GM12878 (cell line): Measurements from ENCODE around the gene ADAMTS5. TPM values are rescaled to one million over a fixed set of nuclear protein-coding genes. Genes with fewer than 3 reads are reported as not detected.

Source experiments
- ATAC-seq: fragments of 200-7000 bp; cut with Tn5 transposase; 3 replicates; pipeline ENCODE4 v1.9.1; 2020; ENCODE audit warnings: mild to moderate bottlenecking, moderate library complexity
- BruUV-seq: library from RNA; stranded (reverse); fragments of 400-500 nt; replicated peaks from 2 replicates; lab custom pipeline; 2021; lab: Mats Ljungman, UMichigan
- CTCF ChIA-PET: fragments of 300-600 bp; sonication (Branson Sonifier 250); formaldehyde crosslinking; extraction: SDS; loops from one replicate; lab custom pipeline; 2021; ENCODE audit warnings: inconsistent platforms; lab: Yijun Ruan, JAX
- POLR2A ChIA-PET: fragments of 350-600 bp; formaldehyde crosslinking; extraction: SDS; loops from one replicate; lab custom pipeline; 2021; ENCODE audit warnings: inconsistent platforms; lab: Charles Lee
- RAD21 ChIA-PET: fragments of 300-600 bp; sonication (Branson Sonifier 250); formaldehyde crosslinking; loops from one replicate; lab custom pipeline; 2023; ENCODE audit warnings: antibody characterized with exemption; ENCODE audit not compliant: unreplicated experiment; lab: Charles Lee
- SMC1A ChIA-PET: fragments of 300-600 bp; sonication (Branson Sonifier 250); formaldehyde crosslinking; loops from one replicate; lab custom pipeline; 2023; ENCODE audit not compliant: unreplicated experiment, uncharacterized antibody; lab: Charles Lee
- DNase-seq: peaks from one replicate; pipeline ENCODE4 v3.0.0-alpha.2; 2011; ENCODE audit warnings: low read depth, low spot score
- FAIRE-seq: peaks from 3 replicates; lab custom pipeline; 2011; peaks lifted over from hg19 to GRCh38; lab: Jason Lieb, UNC
- H2AFZ ChIP-seq: 2 replicates; pipeline ENCODE4 v1.6.0; 2011; ENCODE audit warnings: low read depth, low read length, control low read depth; ENCODE audit not compliant: control insufficient read depth
- H3K27ac ChIP-seq: 2 replicates; pipeline ENCODE4 v1.5.1; 2011; ENCODE audit warnings: control low read depth; ENCODE audit not compliant: control insufficient read depth, insufficient read depth
- H3K27me3 ChIP-seq, 2 experiments: replicated peaks in 1 of 2; 2 replicates each; pipeline versions ENCODE4 v1.6.0 to v1.6.1; 2011; ENCODE audit warnings: low read length in 1 of 2; ENCODE audit not compliant: control insufficient read depth in 2 of 2, insufficient read depth in 2 of 2
- H3K36me3 ChIP-seq, 2 experiments: 2 replicates each; pipeline ENCODE4 v1.5.1; 2011; ENCODE audit warnings: low read length in 1 of 2; ENCODE audit not compliant: control insufficient read depth in 2 of 2, insufficient read depth in 2 of 2
- H3K4me1 ChIP-seq: 2 replicates; pipeline ENCODE4 v1.6.1; 2011; ENCODE audit warnings: mild to moderate bottlenecking, low read length, moderate library complexity, mixed read lengths; ENCODE audit not compliant: control insufficient read depth, insufficient read depth
- H3K4me2 ChIP-seq: 2 replicates; pipeline ENCODE4 v1.6.0; 2011; ENCODE audit warnings: control low read depth; ENCODE audit not compliant: control insufficient read depth, insufficient read depth
- H3K4me3 ChIP-seq: fragments of 200-600 bp; sonication (generic); 2 replicates; pipeline ENCODE4 v1.5.1; 2016
- H3K79me2 ChIP-seq: 2 replicates; pipeline ENCODE4 v1.6.0; 2011; ENCODE audit warnings: low read length; ENCODE audit not compliant: control insufficient read depth, insufficient read depth
- H3K9ac ChIP-seq: 2 replicates; pipeline ENCODE4 v1.8.0; 2011; ENCODE audit warnings: low read length, control low read depth, mixed read lengths; ENCODE audit not compliant: control insufficient read depth, insufficient read depth
- H3K9me3 ChIP-seq: replicated peaks from 3 replicates; pipeline ENCODE4 v1.5.1; 2011; ENCODE audit warnings: mild to moderate bottlenecking, low read length; ENCODE audit not compliant: control insufficient read depth, insufficient read depth
- H4K20me1 ChIP-seq: 2 replicates; pipeline ENCODE4 v1.6.0; 2011; ENCODE audit not compliant: control insufficient read depth, insufficient read depth
- ATF7 ChIP-seq: fragments of 450-650 bp; IDR thresholded peaks from 2 replicates; pipeline ENCODE4 v1.6.1; 2016; ENCODE audit warnings: low read depth, mild to moderate bottlenecking
- BCL3 ChIP-seq: IDR thresholded peaks from 2 replicates; pipeline ENCODE4 v1.6.1; 2011; ENCODE audit warnings: borderline replicate concordance, low read depth, mild to moderate bottlenecking, moderate library complexity, low read length; ENCODE audit not compliant: insufficient read depth, poor library complexity, severe bottlenecking
- BMI1 ChIP-seq: fragments of 450-650 bp; IDR thresholded peaks from 2 replicates; pipeline ENCODE4 v1.6.1; 2016; ENCODE audit warnings: mild to moderate bottlenecking, moderate library complexity, borderline replicate concordance
- EP300 ChIP-seq, 2 experiments: fragments of 150-350 bp in 1 of 2; IDR thresholded peaks; 2 replicates each; pipeline ENCODE4 v1.6.1; 2011 to 2012; ENCODE audit warnings: low read depth in 2 of 2, low read length in 2 of 2, borderline replicate concordance in 1 of 2, improper control_type of control experiment in 1 of 2, inconsistent platforms in 1 of 2; ENCODE audit not compliant: control insufficient read depth in 1 of 2
- ETV6 ChIP-seq, 2 experiments: fragments of 450-650 bp in 1 of 2; IDR thresholded peaks in 1 of 2; conservative IDR thresholded peaks in 1 of 2; 2 replicates each; pipeline ENCODE4 v1.6.1; 2014; ENCODE audit warnings: antibody characterized with exemption in 1 of 2, borderline replicate concordance in 1 of 2, low read depth in 1 of 2, mild to moderate bottlenecking in 1 of 2, moderate library complexity in 1 of 2
- GATAD2B ChIP-seq: fragments of 450-650 bp; conservative IDR thresholded peaks from 2 replicates; pipeline ENCODE4 v1.6.1; 2017; ENCODE audit warnings: low read depth, mild to moderate bottlenecking, moderate library complexity
- IKZF2 ChIP-seq, 2 experiments: fragments of 450-650 bp; IDR thresholded peaks; 2 replicates each; pipeline ENCODE4 v1.6.1; 2017; ENCODE audit warnings: mild to moderate bottlenecking in 2 of 2, moderate library complexity in 2 of 2
- MEF2B ChIP-seq: fragments of 450-650 bp; IDR thresholded peaks from 2 replicates; pipeline ENCODE4 v1.6.1; 2018; ENCODE audit warnings: mild to moderate bottlenecking, moderate library complexity; ENCODE audit not compliant: partially characterized antibody, poor library complexity, severe bottlenecking
- POLR2AphosphoS2 ChIP-seq: IDR thresholded peaks from 2 replicates; pipeline ENCODE4 v1.6.1; 2011; ENCODE audit warnings: low read depth, mild to moderate bottlenecking, low read length, improper control_type of control experiment, moderate library complexity
- POU2F2 ChIP-seq: IDR thresholded peaks from 3 replicates; pipeline ENCODE4 v1.6.1; 2011; ENCODE audit warnings: low read depth, mild to moderate bottlenecking, low read length, borderline replicate concordance
- RBBP5 ChIP-seq: fragments of 200-600 bp; sonication (generic); conservative IDR thresholded peaks from 2 replicates; pipeline ENCODE4 v1.6.1; 2016
- RFX5 ChIP-seq: IDR thresholded peaks from 2 replicates; pipeline ENCODE4 v1.6.1; 2011; ENCODE audit warnings: low read depth, low read length, improper control_type of control experiment
- SKIL ChIP-seq: fragments of 450-650 bp; IDR thresholded peaks from 2 replicates; pipeline ENCODE4 v1.6.1; 2017; ENCODE audit warnings: mild to moderate bottlenecking, low read depth, inconsistent platforms; ENCODE audit not compliant: poor library complexity, severe bottlenecking
- SMAD5 ChIP-seq: IDR thresholded peaks from 2 replicates; pipeline ENCODE4 v1.6.1; 2016; ENCODE audit warnings: antibody characterized with exemption, low read depth
- TARDBP ChIP-seq: IDR thresholded peaks from 2 replicates; pipeline ENCODE4 v1.6.1; 2016; ENCODE audit warnings: borderline replicate concordance
- TCF7 ChIP-seq: IDR thresholded peaks from 2 replicates; pipeline ENCODE4 v1.6.1; 2014; ENCODE audit warnings: antibody characterized with exemption, borderline replicate concordance
- YY1 ChIP-seq: IDR thresholded peaks from 2 replicates; pipeline ENCODE4 v1.6.1; 2011; ENCODE audit warnings: low read depth, mild to moderate bottlenecking, low read length
- ZBTB40 ChIP-seq: fragments of 450-650 bp; IDR thresholded peaks from 2 replicates; pipeline ENCODE4 v1.6.1; 2016; ENCODE audit warnings: mild to moderate bottlenecking, moderate library complexity, borderline replicate concordance
- WGBS: methylation state at CpG from one replicate; pipeline ENCODE4 v1.1.6; 2016; ENCODE audit warnings: low lambda C conversion rate; ENCODE audit not compliant: insufficient replicate concordance, insufficient coverage; ENCODE audit errors: missing lambda C conversion rate; 5-methylcytosine and 5-hydroxymethylcytosine counted together
- in situ Hi-C: fragments of 300-500 bp; cut with MboI; formaldehyde crosslinking; loops from 9 replicates; pipeline ENCODE4 v1.14.3; 2018; ENCODE audit warnings: mixed read lengths
- intact Hi-C: fragments of 100-400 bp; cut with micrococcal nuclease; formaldehyde crosslinking; loops from one replicate; pipeline ENCODE4 v1.14.2; 2022; ENCODE audit not compliant: unreplicated experiment
- polyA plus RNA-seq, 11 experiments: library from polyadenylated mRNA; depleted of rRNA in 4 of 11; unstranded in 6 of 11; stranded (reverse) in 5 of 11; fragments of >200 nt; fragmentation: Nextera tagmentation in 4 of 11; fragmentation: Illumina TruSeq in 1 of 11; extraction: Ambion mirVana in 4 of 11; extraction: Trizol in 1 of 11; gene quantifications; 1 replicate in 1 of 11; 2 replicates in 10 of 11; pipeline versions ENCODE4 v1.2.1 to v1.2.3, GENCODE V29; 2011 to 2016; ENCODE audit warnings: inconsistent platforms in 2 of 11, missing spikeins in 2 of 11, low read depth in 1 of 11
- total RNA-seq, 4 experiments: library from RNA; depleted of rRNA in 3 of 4; stranded (reverse); fragments of >200 nt in 3 of 4; fragmentation: Illumina TruSeq in 1 of 4; extraction: Trizol in 1 of 4; gene quantifications; 2 replicates each; pipeline versions ENCODE4 v1.2.1 to v1.2.3, GENCODE V29; 2013 to 2021

Gene ADAMTS5
- total and polyA plus RNA-seq, 10 of the 15 experiments (the other 5 are each of a cell fraction or from before 2014, with no cell fraction given): not detected

- no peak overlapping the region for H2AFZ ChIP-seq
- in situ Hi-C loops: no loop called here
- no peaks in the 10 kb centered on the region for H3K79me2 ChIP-seq
- H3K9ac ChIP-seq: no peak overlapping the region
- FAIRE-seq (no peak), ATAC-seq (no peak), DNase-seq (no peak)
- H3K36me3 ChIP-seq: no peaks in the 10 kb centered on the region
- no peak overlapping the region for H3K4me3 ChIP-seq
- 16% methylated on average over 2 of the region's 2 CpGs for WGBS
- no TSS peak for BruUV-seq
- intact Hi-C loops: no loop called here
- ChIA-PET RAD21 (no interaction called here), CTCF (no interaction called here), SMC1A (no interaction called here), POLR2A (no interaction called here)
- no peaks in the 10 kb centered on the region; the same call in 2 of the 3 replicates for H3K9me3 ChIP-seq
- no peak overlapping the region for H3K4me2 ChIP-seq
- no peaks in the 10 kb centered on the region for H3K27me3 ChIP-seq
- no peaks in the 10 kb centered on the region for H3K4me1 ChIP-seq
- H3K27ac ChIP-seq: no peak overlapping the region
- no peaks in the 10 kb centered on the region for H4K20me1 ChIP-seq
- TF ChIP-seq RFX5: no peak
- no peak for TF ChIP-seq BMI1
- TF ChIP-seq ATF7: no peak
- TF ChIP-seq ETV6 (conservative IDR thresholded peaks at IDR 0.05 in 1 of 2, IDR thresholded peaks at IDR 0.05 in 1 of 2; ENCODE audit: borderline replicate concordance in 1 of 2, low read depth in 1 of 2): no peak
- no peak for TF ChIP-seq EP300 (IDR thresholded peaks at IDR 0.05; ENCODE audit: borderline replicate concordance in 1 of 2, control insufficient read depth in 1 of 2, low read depth in 2 of 2, low read length in 2 of 2)
- no peak for TF ChIP-seq POU2F2
- TF ChIP-seq GATAD2B: no peak
- no peak for TF ChIP-seq RBBP5
- TF ChIP-seq TARDBP: no peak
- TF ChIP-seq SKIL: no peak
- TF ChIP-seq YY1: no peak
- no peak for TF ChIP-seq SMAD5
- TF ChIP-seq POLR2AphosphoS2: no peak
- no peak for TF ChIP-seq ZBTB40
- no peak for TF ChIP-seq MEF2B
- TF ChIP-seq IKZF2 (IDR thresholded peaks at IDR 0.05): no peak
- TF ChIP-seq BCL3: no peak
- no peak for TF ChIP-seq TCF7
These were observed 6.3 kb upstream of the ADAMTS5 start for GRCh38 chr21:26973226-26973625.
